Activated CD8-positive, alpha-beta memory T cell treated with anti-CD3 and anti-CD28 coated beads, Interleukin-2, amount 50 U/mL, for 4 hours (primary cell): ENCODE data around the gene SAP25.
"Not testable (repeated sequence)": the region's sequence is repeated elsewhere in the genome, so short reads cannot be mapped to it uniquely, and the experiment has no call there.

Experiments
- DNase-seq: peaks from one replicate; pipeline ENCODE4 v3.0.0-alpha.2; 2020

The SAP25 gene

DNA sequence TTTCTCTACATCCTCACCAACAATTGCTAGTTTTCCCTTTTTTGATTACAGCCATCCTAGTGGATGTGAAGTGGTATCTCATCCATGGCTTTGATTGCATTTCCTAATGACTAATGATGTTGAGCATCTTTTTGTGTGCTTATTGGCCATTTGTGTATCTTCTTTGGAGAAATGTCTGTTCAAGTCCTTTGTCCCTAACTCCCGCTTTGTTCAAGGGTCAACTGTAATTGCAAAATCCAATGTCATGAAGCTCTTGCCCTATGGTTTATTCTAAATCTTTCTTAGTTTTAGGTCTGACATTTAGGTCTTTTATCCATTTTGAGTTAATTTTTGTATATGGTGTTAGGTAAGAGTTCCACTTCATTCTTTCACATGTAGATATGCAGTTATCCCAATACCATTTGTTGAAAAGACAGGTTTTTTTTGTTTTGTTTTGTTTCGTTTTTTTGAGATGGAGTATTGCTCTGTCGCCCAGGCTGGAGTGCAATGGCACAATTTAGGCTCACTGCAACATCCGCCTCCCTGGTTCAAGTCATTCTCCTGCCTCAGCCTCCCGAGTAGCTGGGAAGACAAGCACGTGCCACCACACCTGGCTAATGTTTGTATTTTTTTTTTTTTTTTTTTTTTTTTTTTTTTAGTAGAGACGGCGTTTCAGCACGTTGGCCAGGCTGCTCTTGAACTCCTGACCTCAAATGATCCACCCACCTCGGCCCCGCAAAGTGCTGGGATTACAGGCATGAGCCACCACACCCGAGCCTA lies 45.4 kb downstream of the SAP25 start:
- DNase-seq: not testable (repeated sequence)

GRCh38 chr7:100523192-100523591 lies 50.5 kb downstream of the SAP25 start:
- DNase-seq: not testable (repeated sequence)
